Ecto neural progenitor cell (in vitro differentiated cells): Measurements from ENCODE around the gene CHAD.
A peak's percentile ranks its signal among the peaks of the same experiment; 100 is the strongest.

ENCODE experiments used
- DNase-seq: peaks from one replicate; pipeline ENCODE4 v3.0.0-alpha.2; 2018; ENCODE audit warnings: low spot score

Gene CHAD

GRCh38 chr17:50468304-50469207 lies at the start of gene CHAD:
TSS of gene CHAD (minus strand) at chr17:50468880. CDS start at chr17:50468813, 67 bp downstream.
- peak; percentile 67 for DNase-seq

- no peak for DNase-seq
Measured at GRCh38 chr17:50517504-50518383, 49.1 kb upstream of the CHAD start.

GRCh38 chr17:50517011-50517410 lies 48.3 kb upstream of the CHAD start:
- no peak for DNase-seq

GRCh38 chr17:50514936-50515702 lies 46.4 kb upstream of the CHAD start:
- no peak for DNase-seq

- no peak for DNase-seq
Measured at GRCh38 chr17:50514388-50514787, 45.7 kb upstream of the CHAD start.

GRCh38 chr17:50513495-50513894 lies 44.8 kb upstream of the CHAD start:
- no peak for DNase-seq

- no peak for DNase-seq
Measured at GRCh38 chr17:50511058-50511457, 42.4 kb upstream of the CHAD start.

GRCh38 chr17:50508573-50509460 lies 40.1 kb upstream of the CHAD start:
- DNase-seq: no peak

GRCh38 chr17:50507871-50508572 lies 39.3 kb upstream of the CHAD start, which contains the start of gene MYCBPAP:
TSS of gene MYCBPAP (plus strand) at chr17:50508439. CDS start at chr17:50508675, 236 bp downstream.
- DNase-seq: peak; percentile 93

GRCh38 chr17:50506298-50506697 lies 37.6 kb upstream of the CHAD start:
- DNase-seq: no peak

GRCh38 chr17:50505591-50506130 lies 37.0 kb upstream of the CHAD start:
- DNase-seq: no peak

- DNase-seq: no peak
Measured at GRCh38 chr17:50502301-50502990, 33.8 kb upstream of the CHAD start.

- no peak for DNase-seq
Measured at GRCh38 chr17:50501054-50501453, 32.4 kb upstream of the CHAD start.

GRCh38 chr17:50499721-50500120 lies 31.0 kb upstream of the CHAD start:
- DNase-seq: no peak

- DNase-seq: no peak
Measured at GRCh38 chr17:50499270-50499669, 30.6 kb upstream of the CHAD start.

GRCh38 chr17:50498021-50498874 lies 29.6 kb upstream of the CHAD start:
- DNase-seq: no peak

- DNase-seq: no peak
Measured at GRCh38 chr17:50495918-50496317, 27.2 kb upstream of the CHAD start.

GRCh38 chr17:50495217-50495823 lies 26.6 kb upstream of the CHAD start:
- no peak for DNase-seq
